ENCODE results near the gene CSGALNACT2. TPM values are rescaled to one million over a fixed set of nuclear protein-coding genes. Genes with fewer than 3 reads are reported as not detected.

Gene CSGALNACT2
- total and polyA plus RNA-seq, 5 donors from 2014 or later, result 17.2 to 69.4 (median 24.6) TPM

GRCh38 chr10:43118631-43119415 is 19.4 kb upstream of the CSGALNACT2 start:
- H3K4me1 ChIP-seq (ENCODE audit: control insufficient read depth, insufficient read depth, low read length, poor library complexity, severe bottlenecking), result peaks cover 35% of the 10 kb centered on the region
- H3K4me3 ChIP-seq (ENCODE audit: low read depth, low read length), result no peak overlapping the region
- peaks cover 12 to 38% (median 25%) of the 10 kb centered on the region in 4 donors for H3K4me1 Mint-ChIP-seq
- DNase-seq (no peak), ATAC-seq (ENCODE audit: low read depth in 2 of 2) (no peak)
- H3K27me3 Mint-ChIP-seq, result no peaks in the 10 kb centered on the region
- H3K27me3 ChIP-seq (ENCODE audit: control insufficient read depth, insufficient read depth, low read length), result no peaks in the 10 kb centered on the region
- no peaks in the 10 kb centered on the region for H3K9me3 ChIP-seq (ENCODE audit: control insufficient read depth in 2 of 2, low read length in 2 of 2)
- peak overlapping the region in 2 of 3 donors; percentile 48 to 77 for H3K27ac Mint-ChIP-seq
- H3K9me3 Mint-ChIP-seq, result no peaks in the 10 kb centered on the region
- no peaks in the 10 kb centered on the region for H3K36me3 Mint-ChIP-seq
- no peak overlapping the region for H3K4me3 Mint-ChIP-seq
- H3K36me3 ChIP-seq (ENCODE audit: control insufficient read depth, insufficient read depth, low read length), result no peaks in the 10 kb centered on the region
- H3K27ac ChIP-seq (ENCODE audit: insufficient read depth, low read length, poor library complexity, severe bottlenecking), result no peak overlapping the region

- Histone ChIP-seq H3K9me3 (ENCODE audit: control insufficient read depth in 2 of 2, low read length in 2 of 2) (no peaks in the 10 kb centered on the region), H3K27ac (ENCODE audit: insufficient read depth, low read length, poor library complexity, severe bottlenecking) (no peak overlapping the region), H3K36me3 (ENCODE audit: control insufficient read depth, insufficient read depth, low read length) (no peaks in the 10 kb centered on the region), H3K4me3 (ENCODE audit: low read depth, low read length) (no peak overlapping the region), H3K27me3 (ENCODE audit: control insufficient read depth, insufficient read depth, low read length) (no peaks in the 10 kb centered on the region), H3K4me1 (ENCODE audit: control insufficient read depth, insufficient read depth, low read length, poor library complexity, severe bottlenecking) (peaks cover 35% of the 10 kb centered on the region)
- Mint-ChIP-seq H3K27ac (peak overlapping the region in 2 of 3 donors; percentile 63 to 79), H3K36me3 (no peaks in the 10 kb centered on the region), H3K9me3 (no peaks in the 10 kb centered on the region), H3K27me3 (no peaks in the 10 kb centered on the region), H3K4me1 (peaks cover 12 to 40% (median 25%) of the 10 kb centered on the region in 4 donors), H3K4me3 (peak overlapping the region in 1 of 4 donors; percentile 54)
- DNase-seq, result no peak
- no peak for ATAC-seq (ENCODE audit: low read depth in 2 of 2)
Measured at GRCh38 chr10:43119416-43120115, 18.7 kb upstream of the CSGALNACT2 start.

- Mint-ChIP-seq H3K36me3 (no peaks in the 10 kb centered on the region), H3K4me3 (peak overlapping the region; percentile 38 to 81 (median 51)), H3K4me1 (peaks cover 12 to 40% (median 25%) of the 10 kb centered on the region in 4 donors), H3K9me3 (no peaks in the 10 kb centered on the region), H3K27me3 (no peaks in the 10 kb centered on the region), H3K27ac (peak overlapping the region; percentile 79 to 94 (median 94))
- Histone ChIP-seq H3K9me3 (ENCODE audit: control insufficient read depth in 2 of 2, low read length in 2 of 2) (no peaks in the 10 kb centered on the region), H3K4me1 (ENCODE audit: control insufficient read depth, insufficient read depth, low read length, poor library complexity, severe bottlenecking) (peaks cover 35% of the 10 kb centered on the region), H3K27ac (ENCODE audit: insufficient read depth, low read length, poor library complexity, severe bottlenecking) (peak overlapping the region; percentile 78), H3K27me3 (ENCODE audit: control insufficient read depth, insufficient read depth, low read length) (no peaks in the 10 kb centered on the region), H3K36me3 (ENCODE audit: control insufficient read depth, insufficient read depth, low read length) (no peaks in the 10 kb centered on the region), H3K4me3 (ENCODE audit: low read depth, low read length) (peak overlapping the region; percentile 40)
- ATAC-seq (ENCODE audit: low read depth in 2 of 2) (no peak), DNase-seq (peak in 1 of 3 donors; percentile 13)
Measured at GRCh38 chr10:43120116-43120928, 17.9 kb upstream of the CSGALNACT2 start.

- ATAC-seq (ENCODE audit: low read depth in 2 of 2) (peak; percentile 88 to 93), DNase-seq (peak; percentile 14 to 96 (median 59))
- no peaks in the 10 kb centered on the region for H3K27me3 Mint-ChIP-seq
- Histone ChIP-seq H3K4me1 (ENCODE audit: control insufficient read depth, insufficient read depth, low read length, poor library complexity, severe bottlenecking) (peaks cover 35% of the 10 kb centered on the region), H3K36me3 (ENCODE audit: control insufficient read depth, insufficient read depth, low read length) (no peaks in the 10 kb centered on the region), H3K27ac (ENCODE audit: insufficient read depth, low read length, poor library complexity, severe bottlenecking) (peak overlapping the region; percentile 78), H3K9me3 (ENCODE audit: control insufficient read depth in 2 of 2, low read length in 2 of 2) (no peaks in the 10 kb centered on the region), H3K4me3 (ENCODE audit: low read depth, low read length) (peak overlapping the region; percentile 40), H3K27me3 (ENCODE audit: control insufficient read depth, insufficient read depth, low read length) (no peaks in the 10 kb centered on the region)
- no peaks in the 10 kb centered on the region for H3K36me3 Mint-ChIP-seq
- H3K4me3 Mint-ChIP-seq, result peak overlapping the region; percentile 38 to 81 (median 51)
- peaks cover 12 to 40% (median 25%) of the 10 kb centered on the region in 4 donors for H3K4me1 Mint-ChIP-seq
- peak overlapping the region; percentile 79 to 94 (median 94) for H3K27ac Mint-ChIP-seq
- H3K9me3 Mint-ChIP-seq, result no peaks in the 10 kb centered on the region
Measured at GRCh38 chr10:43120929-43121314, 17.3 kb upstream of the CSGALNACT2 start.

- peaks cover 37% of the 10 kb centered on the region for H3K4me1 ChIP-seq (ENCODE audit: control insufficient read depth, insufficient read depth, low read length, poor library complexity, severe bottlenecking)
- H3K27ac Mint-ChIP-seq, result peak overlapping the region; percentile 79 to 94 (median 94)
- peak overlapping the region in 3 of 4 donors; percentile 22 to 81 (median 56) for H3K4me3 Mint-ChIP-seq
- H3K36me3 ChIP-seq (ENCODE audit: control insufficient read depth, insufficient read depth, low read length), result no peaks in the 10 kb centered on the region
- no peaks in the 10 kb centered on the region for H3K36me3 Mint-ChIP-seq
- no peaks in the 10 kb centered on the region for H3K9me3 Mint-ChIP-seq
- ATAC-seq (ENCODE audit: low read depth in 2 of 2) (no peak), DNase-seq (no peak)
- H3K9me3 ChIP-seq (ENCODE audit: control insufficient read depth in 2 of 2, low read length in 2 of 2), result no peaks in the 10 kb centered on the region
- no peaks in the 10 kb centered on the region for H3K27me3 ChIP-seq (ENCODE audit: control insufficient read depth, insufficient read depth, low read length)
- peaks cover 12 to 44% (median 26%) of the 10 kb centered on the region in 4 donors for H3K4me1 Mint-ChIP-seq
- H3K4me3 ChIP-seq (ENCODE audit: low read depth, low read length), result peak overlapping the region; percentile 40
- no peaks in the 10 kb centered on the region for H3K27me3 Mint-ChIP-seq
- peak overlapping the region; percentile 78 for H3K27ac ChIP-seq (ENCODE audit: insufficient read depth, low read length, poor library complexity, severe bottlenecking)
Measured at GRCh38 chr10:43121444-43121843, 16.8 kb upstream of the CSGALNACT2 start.

GRCh38 chr10:43122096-43122495 is 16.1 kb upstream of the CSGALNACT2 start:
- ATAC-seq (ENCODE audit: low read depth in 2 of 2) (no peak), DNase-seq (no peak)
- Mint-ChIP-seq H3K4me1 (peaks cover 17 to 51% (median 31%) of the 10 kb centered on the region in 4 donors), H3K36me3 (no peaks in the 10 kb centered on the region), H3K27ac (peak overlapping the region in 2 of 3 donors; percentile 79 to 94), H3K27me3 (no peaks in the 10 kb centered on the region), H3K4me3 (peak overlapping the region in 2 of 4 donors; percentile 19 to 43), H3K9me3 (no peaks in the 10 kb centered on the region)
- Histone ChIP-seq H3K4me1 (ENCODE audit: control insufficient read depth, insufficient read depth, low read length, poor library complexity, severe bottlenecking) (peaks cover 44% of the 10 kb centered on the region), H3K27ac (ENCODE audit: insufficient read depth, low read length, poor library complexity, severe bottlenecking) (peak overlapping the region; percentile 78), H3K4me3 (ENCODE audit: low read depth, low read length) (no peak overlapping the region), H3K9me3 (ENCODE audit: control insufficient read depth in 2 of 2, low read length in 2 of 2) (no peaks in the 10 kb centered on the region), H3K36me3 (ENCODE audit: control insufficient read depth, insufficient read depth, low read length) (no peaks in the 10 kb centered on the region), H3K27me3 (ENCODE audit: control insufficient read depth, insufficient read depth, low read length) (no peaks in the 10 kb centered on the region)

GRCh38 chr10:43122826-43123225 is 15.4 kb upstream of the CSGALNACT2 start:
- DNase-seq, result no peak
- Mint-ChIP-seq H3K36me3 (no peaks in the 10 kb centered on the region), H3K27ac (peak overlapping the region in 2 of 3 donors; percentile 39 to 94), H3K4me1 (peaks cover 17 to 54% (median 32%) of the 10 kb centered on the region in 4 donors), H3K27me3 (no peaks in the 10 kb centered on the region), H3K9me3 (no peaks in the 10 kb centered on the region), H3K4me3 (no peak overlapping the region)
- no peak for ATAC-seq (ENCODE audit: low read depth in 2 of 2)
- Histone ChIP-seq H3K4me3 (ENCODE audit: low read depth, low read length) (no peak overlapping the region), H3K27ac (ENCODE audit: insufficient read depth, low read length, poor library complexity, severe bottlenecking) (no peak overlapping the region), H3K36me3 (ENCODE audit: control insufficient read depth, insufficient read depth, low read length) (no peaks in the 10 kb centered on the region), H3K9me3 (ENCODE audit: control insufficient read depth in 2 of 2, low read length in 2 of 2) (no peaks in the 10 kb centered on the region), H3K4me1 (ENCODE audit: control insufficient read depth, insufficient read depth, low read length, poor library complexity, severe bottlenecking) (peaks cover 49% of the 10 kb centered on the region), H3K27me3 (ENCODE audit: control insufficient read depth, insufficient read depth, low read length) (no peaks in the 10 kb centered on the region)

All from CD4-positive, CD25-positive, alpha-beta regulatory T cell (primary cell).